Esophagus muscularis mucosa (tissue), 3 donors: ENCODE data around the gene DGKA.

ENCODE experiments used
- CTCF ChIP-seq, 3 experiments: fragments of 200-600 bp in 2 of 3; fragments of 450-650 bp in 1 of 3; sonication (generic) in 2 of 3; IDR thresholded peaks; one replicate each; pipeline ENCODE4 v1.5.1; 2017 to 2019; ENCODE audit warnings: antibody characterized with exemption in 3 of 3, mild to moderate bottlenecking in 2 of 3, moderate library complexity in 1 of 3
- POLR2AphosphoS5 ChIP-seq, 2 donors: sonication (generic); formaldehyde crosslinking; IDR thresholded peaks; one replicate each; pipeline ENCODE4 v1.6.1; 2017; ENCODE audit warnings: antibody characterized with exemption in 2 of 2

- no peak for TF ChIP-seq POLR2AphosphoS5 (IDR thresholded peaks at IDR 0.05)
- no peak for TF ChIP-seq CTCF (IDR thresholded peaks at IDR 0.05)
Observed at GRCh38 chr12:55942577-55943136, 11.7 kb downstream of the DGKA start.
